WI38 (cell line): ENCODE results near the gene DPM3.
"Not testable (repeated sequence)": the region's sequence is repeated elsewhere in the genome, so short reads cannot be mapped to it uniquely, and the experiment has no call there.

ENCODE experiments used
- H3K4me3 ChIP-seq: 2 replicates; pipeline ENCODE4 v1.5.1; 2011; ENCODE audit warnings: low read depth, mild to moderate bottlenecking, control low read depth, low read length
- TF ChIP-seq, protein P1 (sequence below): IDR thresholded peaks from 2 replicates; pipeline ENCODE4 v1.5.1; 2012; ENCODE audit warnings: low read depth, mild to moderate bottlenecking, control low read depth, low read length

Gene DPM3

DNA sequence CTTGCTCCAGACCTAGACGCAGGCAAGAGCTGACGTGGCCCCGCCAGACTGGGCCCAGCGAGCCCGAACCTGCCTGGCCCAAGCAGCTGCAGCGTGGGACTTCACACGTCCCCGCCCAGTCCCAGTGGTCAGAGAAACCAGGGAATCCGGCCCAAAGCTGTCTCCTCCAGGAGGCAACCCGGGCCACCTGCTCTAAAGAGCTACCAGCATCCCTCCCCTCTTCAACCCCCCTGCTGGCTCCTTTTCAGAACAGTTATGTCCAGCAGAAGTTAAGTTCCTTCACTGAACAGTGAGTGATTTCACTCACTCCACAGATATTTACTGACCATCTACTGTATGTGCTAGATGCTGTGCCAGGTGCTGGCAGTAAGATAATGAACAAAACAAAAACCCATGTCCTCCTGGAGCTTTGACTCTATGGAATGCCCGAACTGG, 14.8 kb downstream of the DPM3 start:
- TF ChIP-seq, protein P1, sequence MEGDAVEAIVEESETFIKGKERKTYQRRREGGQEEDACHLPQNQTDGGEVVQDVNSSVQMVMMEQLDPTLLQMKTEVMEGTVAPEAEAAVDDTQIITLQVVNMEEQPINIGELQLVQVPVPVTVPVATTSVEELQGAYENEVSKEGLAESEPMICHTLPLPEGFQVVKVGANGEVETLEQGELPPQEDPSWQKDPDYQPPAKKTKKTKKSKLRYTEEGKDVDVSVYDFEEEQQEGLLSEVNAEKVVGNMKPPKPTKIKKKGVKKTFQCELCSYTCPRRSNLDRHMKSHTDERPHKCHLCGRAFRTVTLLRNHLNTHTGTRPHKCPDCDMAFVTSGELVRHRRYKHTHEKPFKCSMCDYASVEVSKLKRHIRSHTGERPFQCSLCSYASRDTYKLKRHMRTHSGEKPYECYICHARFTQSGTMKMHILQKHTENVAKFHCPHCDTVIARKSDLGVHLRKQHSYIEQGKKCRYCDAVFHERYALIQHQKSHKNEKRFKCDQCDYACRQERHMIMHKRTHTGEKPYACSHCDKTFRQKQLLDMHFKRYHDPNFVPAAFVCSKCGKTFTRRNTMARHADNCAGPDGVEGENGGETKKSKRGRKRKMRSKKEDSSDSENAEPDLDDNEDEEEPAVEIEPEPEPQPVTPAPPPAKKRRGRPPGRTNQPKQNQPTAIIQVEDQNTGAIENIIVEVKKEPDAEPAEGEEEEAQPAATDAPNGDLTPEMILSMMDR: no peak
- H3K4me3 ChIP-seq: no peak overlapping the region

DNA sequence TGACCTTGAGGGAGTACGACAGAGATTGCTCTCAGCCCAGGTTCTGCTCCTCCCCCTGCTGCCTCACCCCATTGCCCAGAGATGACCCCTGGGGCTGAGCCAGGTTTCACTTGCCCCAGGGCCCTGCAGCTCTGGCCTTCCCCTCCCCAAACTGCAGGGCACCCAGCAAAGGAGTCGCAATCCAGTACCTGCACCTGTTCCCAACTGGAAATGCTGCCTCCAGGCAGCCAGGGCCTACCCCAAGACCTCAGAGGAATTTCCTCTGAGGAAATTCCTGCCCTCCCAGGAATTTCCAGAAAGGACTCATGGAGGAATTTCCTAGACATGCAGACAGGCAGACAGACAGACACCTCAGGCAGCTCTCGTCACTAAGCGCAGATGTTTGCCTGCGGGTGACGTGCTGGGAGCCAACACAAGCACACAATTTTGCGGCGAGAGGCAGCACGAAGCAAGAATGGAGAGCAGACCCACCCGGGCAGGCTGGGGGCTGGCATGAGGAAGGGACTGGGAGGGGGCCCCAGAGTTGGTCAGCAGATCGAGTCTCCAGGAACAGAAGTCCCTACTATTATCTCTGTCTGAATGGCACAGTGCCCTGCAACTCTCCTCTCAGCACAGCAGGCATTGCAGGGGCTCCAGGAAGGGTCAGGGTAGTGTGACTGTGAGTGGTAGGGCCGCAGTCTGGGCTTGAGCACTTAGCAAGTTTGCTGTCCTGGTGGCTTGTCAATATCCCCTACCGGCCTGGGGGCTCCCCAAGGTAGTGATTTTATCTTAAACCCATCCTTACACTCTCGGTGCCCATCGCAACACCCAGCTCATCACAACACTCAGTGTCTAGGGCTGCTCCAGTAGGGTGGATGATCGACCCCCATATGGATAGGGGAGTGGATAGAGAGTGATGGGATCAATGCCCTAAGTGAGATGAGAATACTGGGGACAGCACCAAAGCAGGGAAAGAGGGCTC, 15.5 kb downstream of the DPM3 start:
- TF ChIP-seq, protein P1: no peak
- no peak overlapping the region for H3K4me3 ChIP-seq

DNA sequence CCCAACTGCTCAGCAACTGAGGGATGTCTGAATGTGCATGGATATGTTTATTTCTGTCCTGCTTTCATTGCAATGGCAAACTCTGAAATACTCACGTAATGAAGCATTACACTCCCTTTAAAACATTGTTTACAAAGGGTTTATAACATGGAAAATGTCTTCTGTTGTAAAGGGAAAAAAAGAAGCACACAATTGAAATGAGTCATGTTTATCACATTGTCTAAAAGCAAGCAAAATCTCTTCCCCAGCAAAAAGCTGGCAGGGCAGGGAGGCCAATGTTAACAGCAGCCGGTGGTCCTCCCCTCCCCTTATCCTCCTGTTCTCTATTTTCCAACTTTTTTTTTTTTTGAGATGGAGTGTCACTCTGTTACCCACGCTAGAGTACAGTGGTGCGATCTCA, 16.5 kb downstream of the DPM3 start:
- TF ChIP-seq, protein P1: no peak
- H3K4me3 ChIP-seq: no peak overlapping the region

DNA sequence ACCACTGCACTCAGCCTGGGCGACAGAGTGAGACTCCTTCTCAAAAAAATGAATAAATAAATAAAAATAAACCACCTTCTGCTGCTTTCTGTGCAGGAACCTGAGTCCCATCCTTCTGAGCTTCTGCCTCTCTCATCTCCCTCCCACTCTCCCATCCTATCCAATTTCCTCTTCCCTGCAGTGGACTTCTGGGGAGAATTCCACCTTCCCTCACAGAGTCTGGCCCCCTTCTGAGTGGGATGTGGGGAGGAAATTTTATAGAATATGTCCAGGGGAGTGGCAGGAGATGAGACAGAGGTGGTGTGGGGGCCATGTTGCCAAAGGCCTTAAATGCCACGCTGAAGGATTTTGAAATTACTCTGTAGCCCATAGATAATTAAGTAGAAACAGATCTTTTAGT, 18.0 kb downstream of the DPM3 start:
- TF ChIP-seq, protein P1: no peak
- H3K4me3 ChIP-seq: no peak overlapping the region

DNA sequence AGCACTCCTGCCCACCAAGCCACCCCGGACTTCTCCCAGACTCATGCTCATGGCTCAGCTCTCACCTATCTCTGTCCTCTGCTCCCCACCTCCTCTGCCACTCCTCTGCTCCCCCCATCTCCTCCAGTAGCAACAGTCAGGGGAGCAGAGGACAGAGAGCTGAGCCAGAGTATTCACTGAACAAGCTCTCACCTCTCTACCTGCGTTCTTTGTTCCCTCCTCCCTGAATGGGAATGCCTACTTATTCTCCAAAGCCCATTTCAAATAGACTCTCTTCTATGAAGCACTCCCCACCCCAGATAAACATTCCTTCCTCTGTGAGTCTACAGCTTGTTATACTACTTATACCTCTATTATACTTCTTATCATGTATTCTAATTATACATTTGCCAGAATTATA, 19.1 kb downstream of the DPM3 start:
- TF ChIP-seq, protein P1: no peak
- no peak overlapping the region for H3K4me3 ChIP-seq

DNA sequence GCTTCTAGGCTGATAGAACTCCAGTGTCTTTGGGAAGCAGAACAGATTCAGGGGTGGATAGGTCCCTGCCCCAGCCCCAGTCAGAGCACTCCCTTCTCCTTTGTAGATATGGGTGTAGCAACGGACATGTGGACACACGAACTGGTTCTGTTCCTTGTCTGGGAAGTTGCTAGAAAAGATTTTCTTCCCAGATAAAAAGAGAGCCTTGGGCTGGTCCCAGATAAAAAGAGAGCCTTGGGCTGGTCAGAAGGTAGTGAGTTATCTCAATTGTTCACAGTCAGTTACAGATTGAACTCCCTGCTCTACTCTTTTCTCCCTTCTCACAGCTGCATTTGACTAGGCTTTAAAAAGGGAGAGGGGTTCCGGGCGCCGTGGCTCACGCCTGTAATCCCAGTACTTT, 20.1 kb downstream of the DPM3 start:
- TF ChIP-seq, protein P1: no peak
- H3K4me3 ChIP-seq: no peak overlapping the region

DNA sequence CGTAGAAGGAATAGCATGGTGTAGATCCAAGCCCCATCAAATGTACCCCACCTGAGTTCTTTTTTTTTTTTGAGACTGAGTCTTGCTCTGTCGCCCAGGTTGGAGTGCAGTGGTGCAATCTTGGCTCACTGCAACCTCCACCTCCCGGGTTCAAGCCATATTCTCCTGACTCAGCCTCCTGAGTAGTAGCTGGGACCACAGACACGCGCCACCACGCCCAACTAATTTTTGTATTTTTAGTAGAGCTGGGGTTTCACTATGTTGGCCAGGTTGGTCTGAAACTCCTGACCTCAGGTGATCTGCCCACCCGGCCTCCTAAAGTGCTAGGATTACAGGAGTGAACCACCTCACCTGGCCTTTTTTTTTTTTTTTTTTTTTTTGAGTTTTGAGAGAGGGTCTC, 22.2 kb downstream of the DPM3 start:
- H3K4me3 ChIP-seq: not testable (repeated sequence)
